Measurements from ENCODE around the gene AFF3. TPM values are rescaled to one million over a fixed set of nuclear protein-coding genes. Genes with fewer than 3 reads are reported as not detected.
"Not testable (repeated sequence)": the region's sequence is repeated elsewhere in the genome, so short reads cannot be mapped to it uniquely, and the experiment has no call there.

Gene AFF3
- total and polyA plus RNA-seq, 2 donors (not counting 3 experiments of a cell fraction or from before 2014, with no cell fraction given): 0.06 to 0.07 TPM

GRCh38 chr2:99928470-99929053, 213.8 kb downstream of the AFF3 start:
- dilution Hi-C loops (cut with MboI; ENCODE audit: extremely low pct_ligation_motif_present, low sequenced_read_pairs): no loop called here
- Histone ChIP-seq H3K9ac (replicated peaks; ENCODE audit: extremely low read depth, insufficient read depth, low read length) (no peak overlapping the region), H3K27ac (ENCODE audit: insufficient read depth, low read depth, low read length) (no peak overlapping the region), H3K9me1 (replicated peaks; ENCODE audit: control insufficient read depth, extremely low read depth, insufficient read depth, low read length) (no peaks in the 10 kb centered on the region), H4K20me1 (replicated peaks; ENCODE audit: control insufficient read depth, extremely low read depth, insufficient read depth, low read length) (no peaks in the 10 kb centered on the region), H2AFZ (ENCODE audit: low read depth, low read length) (no peak overlapping the region), H3K4me1 (ENCODE audit: control insufficient read depth, extremely low read depth, insufficient read depth, low read length) (no peaks in the 10 kb centered on the region), H3K79me2 (ENCODE audit: control insufficient read depth, insufficient read depth, low read length) (no peaks in the 10 kb centered on the region), H3K9me3 (replicated peaks; ENCODE audit: control insufficient read depth, insufficient read depth, low read length) (no peaks in the 10 kb centered on the region), H3K27me3 (ENCODE audit: control insufficient read depth in 2 of 2, insufficient read depth in 2 of 2, low read length in 2 of 2) (peaks cover 0 to 3% of the 10 kb centered on the region in 2 experiments), H3K4me2 (ENCODE audit: insufficient read depth, low read length) (no peak overlapping the region), H3K4me3 (replicated peaks in 1 of 3; ENCODE audit: insufficient read depth in 1 of 3, low read depth in 1 of 3, low read length in 3 of 3) (no peak overlapping the region), H3K36me3 (ENCODE audit: control insufficient read depth in 2 of 2, extremely low read depth in 1 of 2, insufficient read depth in 2 of 2, low read length in 2 of 2) (no peaks in the 10 kb centered on the region)
- no peak for TF ChIP-seq POLR2A (IDR thresholded peaks at IDR 0.05; ENCODE audit: low read depth, low read length)
- intact Hi-C loops (cut with micrococcal nuclease): no loop called here
- POLR2A ChIA-PET: no interaction called here
- no peak for FAIRE-seq
- no TSS peak for BruUV-seq (replicated peaks)
- CTCF ChIA-PET: interaction anchor here (2.3 kb wide), 1 partner anchor 109 kb away, joined by 10 read pairs; no protein-coding TSS in a partner anchor
- DNase-seq (ENCODE audit: low read depth, low spot score): no peak

DNA sequence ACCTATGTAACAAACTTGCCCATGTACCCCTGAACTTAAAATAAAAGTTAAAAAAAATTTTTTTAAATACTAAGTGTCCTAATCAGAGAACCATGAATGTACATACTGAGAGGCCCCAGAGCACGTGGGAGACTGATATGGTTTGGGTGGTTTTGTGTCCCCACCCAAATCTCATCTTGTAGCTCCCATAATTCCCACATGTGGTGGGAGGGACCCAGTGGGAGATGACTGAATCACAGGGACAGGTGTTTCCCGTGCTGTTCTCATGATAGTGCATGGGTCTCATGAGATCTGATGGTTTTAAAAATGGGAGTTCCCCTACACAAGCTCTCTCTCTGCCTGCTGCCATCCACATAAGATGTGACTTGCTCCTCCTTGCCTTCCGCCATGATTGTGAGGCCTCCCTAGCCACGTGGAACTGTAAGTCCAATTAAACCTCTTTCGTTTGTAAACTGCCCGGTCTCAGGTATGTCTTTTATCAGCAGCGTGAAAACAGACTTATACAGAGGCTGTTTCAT, 214.6 kb downstream of the AFF3 start:
- H3K36me3 ChIP-seq (ENCODE audit: control insufficient read depth in 2 of 2, extremely low read depth in 1 of 2, insufficient read depth in 2 of 2, low read length in 2 of 2); H4K20me1 ChIP-seq (replicated peaks; ENCODE audit: control insufficient read depth, extremely low read depth, insufficient read depth, low read length); FAIRE-seq; POLR2A ChIA-PET; H3K4me2 ChIP-seq (ENCODE audit: insufficient read depth, low read length); H3K4me1 ChIP-seq (ENCODE audit: control insufficient read depth, extremely low read depth, insufficient read depth, low read length); dilution Hi-C loops (cut with MboI; ENCODE audit: extremely low pct_ligation_motif_present, low sequenced_read_pairs); H3K27ac ChIP-seq (ENCODE audit: insufficient read depth, low read depth, low read length); H2AFZ ChIP-seq (ENCODE audit: low read depth, low read length); H3K9ac ChIP-seq (replicated peaks; ENCODE audit: extremely low read depth, insufficient read depth, low read length); H3K27me3 ChIP-seq (ENCODE audit: control insufficient read depth in 2 of 2, insufficient read depth in 2 of 2, low read length in 2 of 2); H3K9me1 ChIP-seq (replicated peaks; ENCODE audit: control insufficient read depth, extremely low read depth, insufficient read depth, low read length); H3K79me2 ChIP-seq (ENCODE audit: control insufficient read depth, insufficient read depth, low read length); H3K9me3 ChIP-seq (replicated peaks; ENCODE audit: control insufficient read depth, insufficient read depth, low read length); intact Hi-C loops (cut with micrococcal nuclease); DNase-seq (ENCODE audit: low read depth, low spot score); BruUV-seq (replicated peaks); H3K4me3 ChIP-seq (replicated peaks in 1 of 3; ENCODE audit: insufficient read depth in 1 of 3, low read depth in 1 of 3, low read length in 3 of 3); CTCF ChIA-PET: not testable (repeated sequence)
